ENCODE measurements around the gene MORC4. TPM values are rescaled to one million over a fixed set of nuclear protein-coding genes. Genes with fewer than 3 reads are reported as not detected.

The MORC4 gene
- total RNA-seq, 2 experiments from 2014 or later = 12.5 to 12.9 TPM

- intact Hi-C loops (cut with DNase I, micrococcal nuclease) = no loop called here
- DNase-seq (no peak), ATAC-seq (ENCODE audit: poor library complexity) (no peak)
- Histone ChIP-seq H3K9me3 (ENCODE audit: control insufficient read depth in 1 of 2, insufficient read depth in 1 of 2, low read length in 2 of 2) (no peaks in the 10 kb centered on the region), H3K27me3 (ENCODE audit: control insufficient read depth in 1 of 2, insufficient read depth in 2 of 2, low read length in 2 of 2) (no peaks in the 10 kb centered on the region), H3K4me3 (ENCODE audit: low read length) (no peak overlapping the region), H3K4me1 (ENCODE audit: insufficient read depth, low read length) (peaks cover 4% of the 10 kb centered on the region), H3K36me3 (ENCODE audit: insufficient read depth, low read length) (no peaks in the 10 kb centered on the region), H3K27ac (ENCODE audit: low read depth in 1 of 2, low read length in 2 of 2) (no peak overlapping the region)
- POLR2A ChIA-PET = no interaction called here
- Mint-ChIP-seq H3K36me3 (ENCODE audit: low read depth) (no peaks in the 10 kb centered on the region), H3K4me1 (ENCODE audit: low read depth) (peaks cover 8% of the 10 kb centered on the region), H3K9me3 (no peaks in the 10 kb centered on the region), H3K27me3 (no peaks in the 10 kb centered on the region), H3K4me3 (no peak overlapping the region), H3K27ac (no peak overlapping the region)
- CTCF ChIA-PET = no interaction called here
- TF ChIP-seq CTCF (IDR thresholded peaks at IDR 0.05) = no peak
These were observed 71.8 kb downstream of the MORC4 start for GRCh38 chrX:106928227-106928626.

- ATAC-seq (ENCODE audit: poor library complexity) = no peak
- Histone ChIP-seq H3K27me3 (ENCODE audit: control insufficient read depth in 1 of 2, insufficient read depth in 2 of 2, low read length in 2 of 2) (no peaks in the 10 kb centered on the region), H3K4me1 (ENCODE audit: insufficient read depth, low read length) (no peaks in the 10 kb centered on the region), H3K9me3 (ENCODE audit: control insufficient read depth in 1 of 2, insufficient read depth in 1 of 2, low read length in 2 of 2) (no peaks in the 10 kb centered on the region), H3K4me3 (ENCODE audit: low read length) (no peak overlapping the region), H3K27ac (ENCODE audit: low read depth in 1 of 2, low read length in 2 of 2) (no peak overlapping the region), H3K36me3 (ENCODE audit: insufficient read depth, low read length) (no peaks in the 10 kb centered on the region)
- intact Hi-C loops (cut with DNase I, micrococcal nuclease) = no loop called here
- Mint-ChIP-seq H3K9me3 (no peaks in the 10 kb centered on the region), H3K27ac (no peak overlapping the region), H3K4me3 (no peak overlapping the region), H3K36me3 (ENCODE audit: low read depth) (no peaks in the 10 kb centered on the region), H3K4me1 (ENCODE audit: low read depth) (peaks cover 3% of the 10 kb centered on the region), H3K27me3 (no peaks in the 10 kb centered on the region)
- no peak for TF ChIP-seq CTCF (IDR thresholded peaks at IDR 0.05)
- ChIA-PET CTCF (no interaction called here), POLR2A (no interaction called here)
- no peak for DNase-seq
These were observed 72.3 kb downstream of the MORC4 start for GRCh38 chrX:106927700-106928099.

GRCh38 chrX:106927023-106927422 lies 73.0 kb downstream of the MORC4 start:
- ATAC-seq (ENCODE audit: poor library complexity) = no peak
- Mint-ChIP-seq H3K4me1 (ENCODE audit: low read depth) (no peaks in the 10 kb centered on the region), H3K27me3 (no peaks in the 10 kb centered on the region), H3K4me3 (no peak overlapping the region), H3K36me3 (ENCODE audit: low read depth) (no peaks in the 10 kb centered on the region), H3K27ac (no peak overlapping the region), H3K9me3 (no peaks in the 10 kb centered on the region)
- Histone ChIP-seq H3K27me3 (ENCODE audit: control insufficient read depth in 1 of 2, insufficient read depth in 2 of 2, low read length in 2 of 2) (no peaks in the 10 kb centered on the region), H3K36me3 (ENCODE audit: insufficient read depth, low read length) (no peaks in the 10 kb centered on the region), H3K27ac (ENCODE audit: low read depth in 1 of 2, low read length in 2 of 2) (no peak overlapping the region), H3K4me3 (ENCODE audit: low read length) (no peak overlapping the region), H3K4me1 (ENCODE audit: insufficient read depth, low read length) (no peaks in the 10 kb centered on the region), H3K9me3 (ENCODE audit: control insufficient read depth in 1 of 2, insufficient read depth in 1 of 2, low read length in 2 of 2) (no peaks in the 10 kb centered on the region)
- intact Hi-C loops (cut with DNase I, micrococcal nuclease) = no loop called here
- DNase-seq = no peak
- POLR2A ChIA-PET = no interaction called here
- no peak for TF ChIP-seq CTCF (IDR thresholded peaks at IDR 0.05)
- CTCF ChIA-PET = no interaction called here
